ENCODE data around the gene SPATS2L. TPM values are rescaled to one million over a fixed set of nuclear protein-coding genes. Genes with fewer than 3 reads are reported as not detected.

SPATS2L gene
- total RNA-seq, 4 donors from 2014 or later = 99.0 to 142 (median 124) TPM

GRCh38 chr2:200352636-200353035 is 46.1 kb downstream of the SPATS2L start:
- H3K36me3 ChIP-seq = no peaks in the 10 kb centered on the region
- H3K27me3 ChIP-seq = no peaks in the 10 kb centered on the region
- H3K4me1 ChIP-seq = no peaks in the 10 kb centered on the region
- no peak overlapping the region for H3K27ac ChIP-seq
- no peak overlapping the region for H3K4me3 ChIP-seq
- no peaks in the 10 kb centered on the region for H3K9me3 ChIP-seq
- TF ChIP-seq POLR2A (IDR thresholded peaks at IDR 0.05) (no peak), CTCF (IDR thresholded peaks at IDR 0.05) (no peak)
- DNase-seq = no peak

- TF ChIP-seq CTCF (IDR thresholded peaks at IDR 0.05) (no peak), POLR2A (IDR thresholded peaks at IDR 0.05) (no peak)
These were observed 46.6 kb downstream of the SPATS2L start for GRCh38 chr2:200353120-200353519.

GRCh38 chr2:200353874-200354273 is 47.4 kb downstream of the SPATS2L start:
- Histone ChIP-seq H3K36me3 (no peaks in the 10 kb centered on the region), H3K4me3 (no peak overlapping the region), H3K27me3 (no peaks in the 10 kb centered on the region), H3K27ac (no peak overlapping the region), H3K4me1 (no peaks in the 10 kb centered on the region), H3K9me3 (no peaks in the 10 kb centered on the region)
- no peak for TF ChIP-seq POLR2A (IDR thresholded peaks at IDR 0.05)
- no peak for TF ChIP-seq CTCF (IDR thresholded peaks at IDR 0.05)
- DNase-seq = no peak

More at GRCh38 chr2:200353120-200353519, 46.6 kb downstream of the SPATS2L start:
- no peak for DNase-seq
- Histone ChIP-seq H3K27ac (no peak overlapping the region), H3K27me3 (no peaks in the 10 kb centered on the region), H3K36me3 (no peaks in the 10 kb centered on the region), H3K4me1 (no peaks in the 10 kb centered on the region), H3K4me3 (no peak overlapping the region), H3K9me3 (no peaks in the 10 kb centered on the region)

- no peaks in the 10 kb centered on the region for H3K4me1 ChIP-seq
- no peaks in the 10 kb centered on the region for H3K9me3 ChIP-seq
- H3K36me3 ChIP-seq = no peaks in the 10 kb centered on the region
- H3K27ac ChIP-seq = no peak overlapping the region
- no peaks in the 10 kb centered on the region for H3K27me3 ChIP-seq
- DNase-seq = no peak
- no peak overlapping the region for H3K4me3 ChIP-seq
- TF ChIP-seq POLR2A (IDR thresholded peaks at IDR 0.05) (no peak), CTCF (IDR thresholded peaks at IDR 0.05) (no peak)
These were observed 48.6 kb downstream of the SPATS2L start for GRCh38 chr2:200354833-200355751.

- Histone ChIP-seq H3K4me1 (no peaks in the 10 kb centered on the region), H3K9me3 (no peaks in the 10 kb centered on the region), H3K27ac (no peak overlapping the region), H3K36me3 (no peaks in the 10 kb centered on the region), H3K4me3 (no peak overlapping the region), H3K27me3 (no peaks in the 10 kb centered on the region)
- DNase-seq = no peak
- TF ChIP-seq CTCF (IDR thresholded peaks at IDR 0.05) = no peak
- no peak for TF ChIP-seq POLR2A (IDR thresholded peaks at IDR 0.05)
These were observed 49.8 kb downstream of the SPATS2L start for GRCh38 chr2:200356321-200356720.
